Effector memory CD4-positive, alpha-beta T cell (primary cell): ENCODE data around the gene DYNLT2.

Experiments
- DNase-seq, 3 donors: peaks; one replicate each; pipeline ENCODE4 v3.0.0-alpha.2; 2020
- H3K27ac ChIP-seq: 2 replicates; pipeline ENCODE4 v1.7.0; 2013; ENCODE audit warnings: mild to moderate bottlenecking, low read length, moderate library complexity; ENCODE audit not compliant: insufficient read depth, poor library complexity, severe bottlenecking
- H3K27me3 ChIP-seq: replicated peaks from 2 replicates; pipeline ENCODE4 v1.7.0; 2013; ENCODE audit warnings: mild to moderate bottlenecking, low read length; ENCODE audit not compliant: insufficient read depth, control insufficient read depth, poor library complexity, severe bottlenecking
- H3K36me3 ChIP-seq: 2 replicates; pipeline ENCODE4 v1.7.0; 2013; ENCODE audit warnings: mild to moderate bottlenecking, low read length, moderate library complexity; ENCODE audit not compliant: control insufficient read depth, insufficient read depth
- H3K4me1 ChIP-seq: 2 replicates; pipeline ENCODE4 v1.7.0; 2013; ENCODE audit warnings: low read length, mild to moderate bottlenecking; ENCODE audit not compliant: control insufficient read depth, insufficient read depth, poor library complexity, severe bottlenecking
- H3K4me3 ChIP-seq: 2 replicates; pipeline ENCODE4 v1.7.0; 2013; ENCODE audit warnings: low read length, low read depth, mild to moderate bottlenecking; ENCODE audit not compliant: insufficient read depth, poor library complexity, severe bottlenecking
- H3K9me3 ChIP-seq: 2 replicates; pipeline ENCODE4 v1.7.0; 2013; ENCODE audit warnings: mild to moderate bottlenecking, low read length, moderate library complexity; ENCODE audit not compliant: control insufficient read depth

Gene DYNLT2

DNA sequence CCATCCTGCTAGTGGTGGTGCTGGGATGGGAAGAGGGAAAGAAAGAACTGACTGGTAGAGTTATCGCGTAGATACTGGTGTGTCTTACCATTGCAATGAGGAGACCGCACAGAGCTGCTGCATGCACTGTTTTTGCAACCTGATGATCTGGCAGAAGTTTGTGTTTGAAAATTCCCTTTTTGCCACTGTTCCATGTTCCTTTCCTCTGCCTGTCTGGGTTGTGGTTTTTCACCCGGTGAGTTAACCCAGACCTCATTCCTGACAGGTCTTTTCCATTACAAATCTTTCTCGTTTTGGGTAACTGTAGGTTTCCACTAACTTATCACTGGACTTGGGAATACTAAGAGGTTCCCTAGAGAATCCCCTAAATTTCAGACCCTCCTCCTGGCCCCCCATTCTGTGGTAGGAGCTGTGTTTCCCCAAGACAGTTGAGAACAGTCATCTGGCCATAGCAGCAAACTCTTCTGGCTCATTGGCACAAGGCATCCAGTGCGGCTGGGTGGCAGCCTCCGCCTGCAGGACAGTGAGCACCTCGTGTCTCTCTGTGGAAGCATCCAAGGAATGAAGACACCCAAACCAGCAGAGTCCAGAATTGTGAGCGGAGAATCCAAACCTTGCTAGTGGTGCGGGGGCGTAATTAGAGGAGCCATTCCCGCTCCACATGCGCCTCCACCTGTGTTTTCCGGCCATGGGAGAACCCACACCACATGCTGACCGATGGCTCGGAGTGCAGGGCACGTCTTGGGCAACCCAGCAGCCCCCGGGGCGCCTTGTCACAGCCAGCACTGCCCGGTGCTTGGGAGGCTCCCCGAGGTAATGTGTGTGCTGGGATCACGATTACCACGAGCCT, 32.8 kb upstream of the DYNLT2 start:
- Histone ChIP-seq H3K27ac (no peak overlapping the region), H3K36me3 (peaks cover 5% of the 10 kb centered on the region), H3K4me3 (no peak overlapping the region), H3K27me3 (no peaks in the 10 kb centered on the region), H3K9me3 (no peaks in the 10 kb centered on the region), H3K4me1 (no peaks in the 10 kb centered on the region)
- no peak for DNase-seq

DNA sequence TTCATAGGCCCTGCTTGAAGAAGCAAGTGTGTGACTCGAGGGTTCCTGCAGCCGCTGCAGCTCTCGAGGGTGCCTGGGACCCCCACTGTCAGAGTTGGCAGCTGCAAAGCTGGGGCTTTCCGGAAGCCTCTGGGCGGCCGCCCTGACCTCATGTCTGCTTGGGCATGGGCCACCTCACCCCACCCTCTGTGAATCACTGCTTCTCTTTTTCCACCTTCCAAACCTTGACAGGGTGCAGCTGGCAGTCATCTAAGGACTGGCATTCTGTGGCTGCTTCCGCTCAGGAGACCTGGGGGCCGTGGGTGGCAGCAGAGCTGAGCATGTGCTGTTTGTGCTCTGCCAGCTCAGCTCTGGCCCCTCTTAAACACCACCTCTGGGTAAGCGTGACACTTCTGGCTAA, 32.0 kb upstream of the DYNLT2 start:
- Histone ChIP-seq H3K9me3 (no peaks in the 10 kb centered on the region), H3K36me3 (peaks cover 8% of the 10 kb centered on the region), H3K4me1 (no peaks in the 10 kb centered on the region), H3K4me3 (no peak overlapping the region), H3K27ac (no peak overlapping the region), H3K27me3 (no peaks in the 10 kb centered on the region)
- no peak for DNase-seq

DNA sequence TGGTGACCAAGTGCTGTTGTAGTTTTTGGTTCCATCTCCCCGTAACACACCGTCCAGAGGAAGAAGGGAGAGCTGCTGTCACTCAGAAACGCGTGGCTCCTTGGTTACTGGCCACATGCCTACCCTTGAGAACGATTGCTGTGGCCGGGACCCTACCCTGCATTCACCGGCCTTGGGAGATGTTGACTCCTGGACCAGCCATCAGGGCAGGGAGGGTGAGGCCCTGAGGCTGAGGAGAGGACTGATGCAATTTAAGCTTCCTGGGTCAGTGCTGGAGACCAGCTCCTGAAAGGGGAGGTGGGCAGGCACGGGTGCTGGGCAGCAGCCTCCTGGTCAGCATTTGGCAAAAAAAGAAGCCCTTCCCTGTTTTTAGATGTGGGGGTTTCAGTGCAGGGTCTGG, 31.6 kb upstream of the DYNLT2 start:
- no peaks in the 10 kb centered on the region for H3K27me3 ChIP-seq
- peaks cover 8% of the 10 kb centered on the region for H3K36me3 ChIP-seq
- DNase-seq = no peak
- no peaks in the 10 kb centered on the region for H3K9me3 ChIP-seq
- H3K4me3 ChIP-seq = no peak overlapping the region
- no peak overlapping the region for H3K27ac ChIP-seq
- H3K4me1 ChIP-seq = no peaks in the 10 kb centered on the region

DNA sequence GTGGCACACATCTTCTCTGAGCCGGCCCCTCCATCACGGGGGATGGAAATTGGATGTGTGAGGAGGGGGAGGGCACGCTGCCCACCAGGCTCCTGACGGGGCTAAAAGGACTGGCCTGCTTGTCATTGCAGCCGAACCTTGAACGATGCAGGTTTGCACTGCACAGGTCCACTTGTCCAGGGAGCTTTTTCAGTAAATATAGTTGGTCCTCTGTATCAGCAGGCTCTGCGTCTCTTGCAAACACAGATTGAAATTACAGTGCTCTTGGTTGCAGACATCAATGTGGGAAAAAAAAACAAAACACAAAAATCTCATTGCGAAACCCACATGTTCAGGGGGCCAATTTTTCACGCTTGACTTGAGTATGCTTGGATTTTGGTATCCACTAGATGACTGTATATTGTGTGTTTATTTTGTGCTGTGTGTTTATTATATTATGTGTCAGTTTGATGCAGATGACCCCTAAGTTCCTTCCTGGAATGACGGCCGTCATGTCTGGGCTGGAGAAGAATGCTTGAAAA, 29.3 kb upstream of the DYNLT2 start:
- H3K4me1 ChIP-seq = no peaks in the 10 kb centered on the region
- no peak overlapping the region for H3K27ac ChIP-seq
- no peak overlapping the region for H3K4me3 ChIP-seq
- no peaks in the 10 kb centered on the region for H3K9me3 ChIP-seq
- peaks cover 21% of the 10 kb centered on the region for H3K36me3 ChIP-seq
- H3K27me3 ChIP-seq = no peaks in the 10 kb centered on the region
- DNase-seq = no peak

DNA sequence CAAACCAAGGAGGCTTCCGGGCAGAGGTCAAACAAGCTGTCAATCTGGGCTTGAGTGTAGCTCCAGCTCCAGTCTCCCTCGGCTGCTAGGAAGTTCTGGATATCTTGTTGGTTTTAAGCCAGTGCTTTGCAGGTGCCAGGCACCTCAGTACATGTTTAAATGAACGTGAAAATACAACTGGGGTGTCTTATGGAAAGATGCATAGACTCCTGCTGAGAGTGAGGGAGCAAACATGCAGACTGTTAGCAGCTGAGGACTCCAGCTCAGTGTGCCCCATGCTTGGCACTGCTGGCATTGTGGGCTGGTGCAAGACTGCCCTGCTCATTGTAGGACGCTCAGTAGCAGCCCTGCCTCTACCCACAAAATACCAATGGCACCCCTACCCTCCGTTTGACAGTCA, 28.5 kb upstream of the DYNLT2 start:
- H3K27me3 ChIP-seq = no peaks in the 10 kb centered on the region
- DNase-seq = no peak
- H3K9me3 ChIP-seq = no peaks in the 10 kb centered on the region
- H3K4me3 ChIP-seq = no peak overlapping the region
- H3K36me3 ChIP-seq = peaks cover 22% of the 10 kb centered on the region
- H3K4me1 ChIP-seq = no peaks in the 10 kb centered on the region
- no peak overlapping the region for H3K27ac ChIP-seq

DNA sequence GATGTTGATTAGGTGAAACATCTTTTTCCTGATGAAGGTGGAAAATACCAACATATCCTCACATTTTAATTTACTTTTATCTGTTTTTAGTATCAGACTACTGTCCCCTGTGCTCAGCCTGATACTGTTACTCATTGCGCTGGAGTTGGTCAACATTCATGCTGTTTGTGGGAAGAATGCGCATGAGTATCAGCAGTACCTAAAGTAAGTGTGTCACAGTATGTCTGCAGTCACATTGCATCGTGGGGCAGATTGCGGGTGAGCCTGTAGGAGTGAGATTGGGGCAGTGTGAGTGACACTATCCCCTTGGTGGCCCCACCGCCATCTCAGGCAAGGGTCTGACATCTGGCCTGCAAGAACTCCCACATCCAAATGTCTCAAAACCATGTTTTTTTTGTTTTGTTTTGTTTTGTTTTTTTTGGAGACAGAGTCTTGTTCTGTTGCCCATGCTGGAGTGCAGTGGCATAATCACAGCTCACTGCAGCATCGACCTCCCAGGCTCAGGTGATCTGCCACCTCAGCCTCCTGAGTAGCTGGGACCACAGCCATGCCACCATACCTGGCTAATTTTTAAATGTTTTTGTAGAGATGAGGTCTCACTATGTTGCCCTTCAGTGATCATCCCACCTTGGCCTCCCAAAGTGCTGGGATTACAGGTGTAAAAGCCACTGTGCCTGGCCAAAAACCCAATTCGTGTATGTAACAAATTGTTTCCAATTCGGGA, 27.9 kb upstream of the DYNLT2 start:
- H3K4me3 ChIP-seq = no peak overlapping the region
- H3K27ac ChIP-seq = no peak overlapping the region
- no peaks in the 10 kb centered on the region for H3K27me3 ChIP-seq
- H3K9me3 ChIP-seq = no peaks in the 10 kb centered on the region
- no peak for DNase-seq
- H3K36me3 ChIP-seq = peaks cover 25% of the 10 kb centered on the region
- H3K4me1 ChIP-seq = no peaks in the 10 kb centered on the region

DNA sequence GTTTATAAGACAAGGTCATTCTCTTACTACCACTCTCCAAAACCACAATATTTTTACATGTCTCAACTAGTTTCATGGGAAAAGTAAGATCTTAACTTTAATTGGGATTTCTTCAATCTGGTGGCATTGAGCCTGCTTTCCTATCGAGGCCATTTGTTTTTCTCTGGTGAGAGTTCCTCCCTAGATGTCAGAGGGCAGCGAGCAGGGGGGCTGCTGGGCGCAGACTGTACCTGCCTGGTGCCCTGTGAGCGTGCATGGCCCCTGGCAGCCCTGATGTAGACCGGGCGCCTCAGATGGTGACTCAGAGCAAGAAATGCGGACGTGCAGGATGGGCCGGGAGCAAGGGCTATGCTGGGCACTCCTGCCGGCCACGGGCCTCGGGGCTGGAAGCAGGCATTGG, 27.3 kb upstream of the DYNLT2 start:
- no peak overlapping the region for H3K4me3 ChIP-seq
- H3K27ac ChIP-seq = no peak overlapping the region
- H3K27me3 ChIP-seq = no peaks in the 10 kb centered on the region
- H3K4me1 ChIP-seq = no peaks in the 10 kb centered on the region
- H3K9me3 ChIP-seq = no peaks in the 10 kb centered on the region
- no peak for DNase-seq
- peaks cover 27% of the 10 kb centered on the region for H3K36me3 ChIP-seq

DNA sequence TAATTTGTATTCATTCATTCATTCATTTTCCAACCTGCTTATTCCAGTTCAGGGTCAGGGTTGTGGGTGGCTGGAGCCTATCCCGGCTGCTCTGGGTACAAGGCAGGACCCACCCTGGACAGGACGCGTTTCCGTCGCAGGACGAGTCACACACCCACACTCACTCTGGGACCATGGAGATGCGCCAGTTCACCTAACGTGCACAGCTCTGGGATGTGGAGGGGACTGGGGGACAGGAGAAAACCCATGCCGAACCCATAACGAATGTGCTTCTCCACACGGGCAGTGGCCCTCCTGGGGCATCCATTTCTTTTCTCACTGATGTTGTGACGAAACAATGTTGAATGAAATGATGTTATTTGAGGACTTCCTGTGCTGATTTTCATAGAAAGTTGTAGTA, 26.5 kb upstream of the DYNLT2 start:
- Histone ChIP-seq H3K27me3 (no peaks in the 10 kb centered on the region), H3K36me3 (peaks cover 31% of the 10 kb centered on the region), H3K4me3 (no peak overlapping the region), H3K27ac (no peak overlapping the region), H3K9me3 (no peaks in the 10 kb centered on the region), H3K4me1 (no peaks in the 10 kb centered on the region)
- DNase-seq = no peak

DNA sequence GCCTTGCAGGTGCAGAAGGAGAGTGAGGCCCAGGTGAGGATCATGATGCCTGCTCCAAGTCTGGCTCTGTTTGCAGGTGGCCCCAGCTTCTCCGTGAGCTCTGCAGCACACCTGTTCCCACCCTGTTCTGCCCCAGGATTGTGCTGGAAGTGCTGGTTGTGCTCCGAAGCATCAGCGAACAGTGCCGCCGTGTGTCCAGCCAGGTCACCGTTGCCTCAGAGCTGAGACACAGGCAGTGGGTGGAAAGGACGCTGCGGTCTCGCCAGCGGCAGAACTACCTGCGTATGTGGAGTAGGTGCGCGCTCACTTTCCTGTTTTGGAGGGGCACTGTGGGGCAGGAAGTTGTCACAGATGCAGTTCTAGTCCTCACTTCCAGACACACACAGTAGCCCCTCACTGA, 25.0 kb upstream of the DYNLT2 start:
- Histone ChIP-seq H3K4me3 (no peak overlapping the region), H3K27me3 (no peaks in the 10 kb centered on the region), H3K27ac (no peak overlapping the region), H3K4me1 (no peaks in the 10 kb centered on the region), H3K36me3 (peaks cover 36% of the 10 kb centered on the region), H3K9me3 (no peaks in the 10 kb centered on the region)
- no peak for DNase-seq

DNA sequence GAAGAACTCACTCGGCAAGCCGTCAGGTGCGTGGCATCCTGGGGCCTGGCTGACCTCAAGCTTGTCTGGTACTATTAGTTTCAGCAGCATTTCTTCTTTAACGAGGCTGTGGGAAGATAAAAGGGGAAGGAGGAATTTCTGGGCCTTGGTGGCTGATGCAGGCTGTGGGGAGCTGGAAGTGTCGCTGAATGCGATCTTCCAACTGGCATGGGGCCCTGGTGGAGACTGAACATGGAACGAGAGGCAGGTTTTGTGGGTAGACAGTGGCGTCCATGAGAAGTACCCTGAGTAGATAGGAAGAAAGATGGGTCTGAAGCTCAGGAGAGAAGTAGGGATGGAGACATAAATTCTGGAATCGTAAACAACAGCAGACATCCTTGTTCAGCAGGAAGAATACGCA, 23.9 kb upstream of the DYNLT2 start:
- Histone ChIP-seq H3K36me3 (peaks cover 36% of the 10 kb centered on the region), H3K4me3 (no peak overlapping the region), H3K9me3 (no peaks in the 10 kb centered on the region), H3K27me3 (no peaks in the 10 kb centered on the region), H3K27ac (no peak overlapping the region), H3K4me1 (no peaks in the 10 kb centered on the region)
- no peak for DNase-seq
